NT2/D1 (cell line): ENCODE data around the gene STRN.

Source experiments
- SUZ12 ChIP-seq: IDR thresholded peaks from 2 replicates; pipeline ENCODE4 v1.6.1; 2011; ENCODE audit not compliant: insufficient read length, insufficient read depth; ENCODE audit errors: extremely low read depth
- YY1 ChIP-seq: IDR thresholded peaks from 2 replicates; pipeline ENCODE4 v1.6.1; 2011; ENCODE audit not compliant: insufficient read length, insufficient read depth
- ZNF274 ChIP-seq: IDR thresholded peaks from 2 replicates; pipeline ENCODE4 v1.6.1; 2011; ENCODE audit warnings: mild to moderate bottlenecking, low read depth, low read length

- TF ChIP-seq YY1 (no peak), ZNF274 (no peak), SUZ12 (no peak)
Measured at GRCh38 chr2:36834203-36834602, 132.1 kb downstream of the STRN start.
